Calu3 (cell line): ENCODE data around the gene PER2. TPM values are rescaled to one million over a fixed set of nuclear protein-coding genes. Genes with fewer than 3 reads are reported as not detected.
"Not testable (repeated sequence)": the region's sequence is repeated elsewhere in the genome, so short reads cannot be mapped to it uniquely, and the experiment has no call there.

ENCODE experiments used
- BruUV-seq: library from RNA; stranded (reverse); fragments of 400-500 nt; replicated peaks from 2 replicates; lab custom pipeline; 2021; lab: Mats Ljungman, UMichigan
- CTCF ChIA-PET: fragments of 300-600 bp; sonication (Branson Sonifier 250); formaldehyde crosslinking; loops from one replicate; lab custom pipeline; 2022; ENCODE audit warnings: antibody characterized with exemption; lab: Charles Lee
- DNase-seq: peaks from one replicate; pipeline ENCODE4 v3.0.0; 2022
- H3K27ac Mint-ChIP-seq: one replicate; pipeline ENCODE4 v1.8.0; 2022; ENCODE audit warnings: mixed read lengths; ENCODE audit not compliant: unreplicated experiment
- H3K27me3 Mint-ChIP-seq: one replicate; pipeline ENCODE4 v1.8.0; 2022; ENCODE audit warnings: mixed read lengths; ENCODE audit not compliant: unreplicated experiment
- H3K36me3 Mint-ChIP-seq: one replicate; pipeline ENCODE4 v1.8.0; 2022; ENCODE audit warnings: mild to moderate bottlenecking, moderate library complexity, mixed read lengths; ENCODE audit not compliant: insufficient read depth, unreplicated experiment
- H3K4me1 Mint-ChIP-seq: one replicate; pipeline ENCODE4 v1.8.0; 2022; ENCODE audit warnings: mild to moderate bottlenecking, low read depth, mixed read lengths; ENCODE audit not compliant: unreplicated experiment
- H3K4me3 Mint-ChIP-seq: one replicate; pipeline ENCODE4 v1.8.0; 2022; ENCODE audit warnings: mild to moderate bottlenecking, low read depth, moderate library complexity, mixed read lengths; ENCODE audit not compliant: unreplicated experiment
- H3K9me3 Mint-ChIP-seq: one replicate; pipeline ENCODE4 v1.8.0; 2022; ENCODE audit warnings: low read depth, mixed read lengths; ENCODE audit not compliant: unreplicated experiment
- CTCF ChIP-seq: fragments of 200-600 bp; IDR thresholded peaks from one replicate; pipeline ENCODE4 v1.8.0; 2022; ENCODE audit warnings: antibody characterized with exemption; ENCODE audit not compliant: unreplicated experiment
- intact Hi-C: fragments of 100-400 bp; cut with micrococcal nuclease; formaldehyde crosslinking; loops from one replicate; pipeline ENCODE4 v1.10.0; 2022; ENCODE audit not compliant: unreplicated experiment
- total RNA-seq: library from RNA; stranded (reverse); gene quantifications from 2 replicates; pipeline ENCODE4 v1.2.3, GENCODE V29; 2022

The PER2 gene
- total RNA-seq, 1 experiment from 2014 or later = 14.0 TPM

DNA sequence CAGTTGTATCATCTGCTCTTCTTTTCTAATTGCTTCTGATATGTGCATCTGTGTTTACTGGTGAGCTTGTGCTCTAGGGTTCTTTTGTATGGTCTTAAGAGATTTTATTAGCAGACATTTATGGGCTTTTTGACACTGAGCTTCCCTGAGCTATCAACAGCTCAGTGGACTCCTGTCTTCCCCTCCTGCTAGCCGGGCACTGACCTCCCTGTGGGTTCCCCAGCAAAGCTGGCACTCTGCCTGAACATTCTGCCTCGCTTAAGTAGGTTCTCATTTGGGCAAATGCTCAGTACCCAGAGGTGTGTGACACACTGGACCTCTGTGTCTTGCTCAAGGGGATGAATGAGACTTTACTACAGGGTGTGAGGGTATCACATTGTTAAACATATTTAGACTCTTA, 47.7 kb upstream of the PER2 start:
- TF ChIP-seq CTCF = no peak
- DNase-seq = no peak
- Mint-ChIP-seq H3K4me1 (no peaks in the 10 kb centered on the region), H3K27me3 (no peaks in the 10 kb centered on the region), H3K27ac (no peak overlapping the region), H3K36me3 (peaks cover 8% of the 10 kb centered on the region), H3K4me3 (no peak overlapping the region), H3K9me3 (no peaks in the 10 kb centered on the region)
- BruUV-seq = no TSS peak
- CTCF ChIA-PET = interaction anchor here (0.9 kb wide), 1 partner anchor 46 kb away, joined by 3 read pairs; no protein-coding TSS in a partner anchor
- intact Hi-C loops = no loop called here

GRCh38 chr2:238335591-238335990, 47.2 kb upstream of the PER2 start:
- H3K4me1 Mint-ChIP-seq, H3K27ac Mint-ChIP-seq, BruUV-seq, intact Hi-C loops, H3K36me3 Mint-ChIP-seq, H3K9me3 Mint-ChIP-seq, H3K27me3 Mint-ChIP-seq, H3K4me3 Mint-ChIP-seq, CTCF ChIA-PET, DNase-seq: not testable (repeated sequence)

- no peak overlapping the region for H3K4me3 Mint-ChIP-seq
- no peaks in the 10 kb centered on the region for H3K4me1 Mint-ChIP-seq
- intact Hi-C loops = no loop called here
Measured at GRCh38 chr2:238334885-238335284, 46.5 kb upstream of the PER2 start.

DNA sequence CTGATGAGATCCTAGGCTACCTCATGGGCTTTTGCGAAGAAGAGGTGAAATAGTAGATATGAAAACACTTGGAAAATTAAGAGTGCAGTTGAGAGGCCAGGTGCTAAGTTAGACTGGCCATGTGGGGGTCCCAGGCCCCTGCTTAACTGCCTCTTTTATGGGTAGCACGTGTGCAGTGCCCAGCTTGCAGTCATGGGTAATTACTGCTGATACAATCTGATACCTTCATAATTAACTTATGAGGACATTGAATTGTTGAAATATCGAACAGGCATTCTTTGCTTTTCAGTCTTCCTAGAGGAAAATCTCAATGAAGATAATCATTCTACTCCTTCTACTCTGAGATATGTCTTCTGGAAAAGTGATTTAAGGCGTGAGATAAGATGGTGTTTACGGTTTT, 43.5 kb upstream of the PER2 start:
- Mint-ChIP-seq H3K36me3 (peaks cover 7% of the 10 kb centered on the region), H3K27me3 (no peaks in the 10 kb centered on the region), H3K27ac (no peak overlapping the region), H3K4me1 (no peaks in the 10 kb centered on the region), H3K4me3 (no peak overlapping the region), H3K9me3 (peaks cover 3% of the 10 kb centered on the region)
- TF ChIP-seq CTCF = no peak
- BruUV-seq = no TSS peak
- no peak for DNase-seq
- CTCF ChIA-PET = no interaction called here
- intact Hi-C loops = no loop called here

More at GRCh38 chr2:238334885-238335284, 46.5 kb upstream of the PER2 start:
- CTCF ChIA-PET = no interaction called here
- no peak overlapping the region for H3K27ac Mint-ChIP-seq
- H3K36me3 Mint-ChIP-seq = peaks cover 9% of the 10 kb centered on the region
- no TSS peak for BruUV-seq
- no peaks in the 10 kb centered on the region for H3K27me3 Mint-ChIP-seq
- no peaks in the 10 kb centered on the region for H3K9me3 Mint-ChIP-seq
- no peak for DNase-seq
- TF ChIP-seq CTCF = no peak

GRCh38 chr2:238330391-238330790, 42.0 kb upstream of the PER2 start:
- Mint-ChIP-seq H3K27me3 (no peaks in the 10 kb centered on the region), H3K4me3 (no peak overlapping the region), H3K4me1 (no peaks in the 10 kb centered on the region), H3K9me3 (peaks cover 3% of the 10 kb centered on the region), H3K27ac (no peak overlapping the region), H3K36me3 (peaks cover 5% of the 10 kb centered on the region)
- intact Hi-C loops = no loop called here
- no peak for DNase-seq
- BruUV-seq = no TSS peak
- CTCF ChIA-PET = no interaction called here
- TF ChIP-seq CTCF = no peak
